GF-D8 (cell line): ENCODE data around the gene ALAS1.

ENCODE experiments used
- DNase-seq: peaks from one replicate; lab custom pipeline; 2025; lab: John Stamatoyannopoulos, UW

ALAS1 gene

GRCh38 chr3:52249683-52250082, 51.7 kb downstream of the ALAS1 start:
- DNase-seq = no peak

- DNase-seq = no peak
Observed at GRCh38 chr3:52250122-52250521, 52.2 kb downstream of the ALAS1 start.

GRCh38 chr3:52253314-52254304, 55.6 kb downstream of the ALAS1 start:
- peak; percentile 88 for DNase-seq

GRCh38 chr3:52254608-52255007, 56.6 kb downstream of the ALAS1 start:
- no peak for DNase-seq

GRCh38 chr3:52256159-52256558, 58.2 kb downstream of the ALAS1 start:
- no peak for DNase-seq

- no peak for DNase-seq
Observed at GRCh38 chr3:52256622-52257021, 58.7 kb downstream of the ALAS1 start.

- DNase-seq = no peak
Observed at GRCh38 chr3:52257911-52258310, 60.0 kb downstream of the ALAS1 start.

- DNase-seq = no peak
Observed at GRCh38 chr3:52259035-52259434, 61.1 kb downstream of the ALAS1 start.

- no peak for DNase-seq
Observed at GRCh38 chr3:52259448-52259847, 61.5 kb downstream of the ALAS1 start.

- DNase-seq = no peak
Observed at GRCh38 chr3:52262447-52262846, 64.5 kb downstream of the ALAS1 start.
